GM19372 (cell line): Measurements from ENCODE around the gene DHH.

ENCODE experiments used
- ATAC-seq: cut with Tn5 transposase; IDR thresholded peaks from one replicate; pipeline ENCODE4 v1.9.1; 2021; ENCODE audit warnings: mild to moderate bottlenecking, low read depth, moderate library complexity; ENCODE audit not compliant: unreplicated experiment

Gene DHH

GRCh38 chr12:49109641-49110463 lies 15.3 kb upstream of the DHH start:
- peak; percentile 6 for ATAC-seq

- no peak for ATAC-seq
Observed at GRCh38 chr12:49108958-49109404, 14.4 kb upstream of the DHH start.

GRCh38 chr12:49105504-49106084 lies 11.0 kb upstream of the DHH start:
- ATAC-seq = no peak

GRCh38 chr12:49104822-49105221 lies 10.2 kb upstream of the DHH start:
- ATAC-seq = no peak

GRCh38 chr12:49100380-49100779 lies 5.8 kb upstream of the DHH start:
- no peak for ATAC-seq

- no peak for ATAC-seq
Observed at GRCh38 chr12:49098703-49099102, 4.1 kb upstream of the DHH start.

GRCh38 chr12:49098035-49098451 lies 3.4 kb upstream of the DHH start:
- no peak for ATAC-seq

GRCh38 chr12:49097381-49097780 lies 2.8 kb upstream of the DHH start:
- no peak for ATAC-seq

- ATAC-seq = no peak
Observed at GRCh38 chr12:49094975-49095365, 369 bp upstream of the DHH start.

- ATAC-seq = no peak
Observed at GRCh38 chr12:49093792-49094159, 825 bp downstream of the DHH start.

GRCh38 chr12:49092816-49093406 lies 1.7 kb downstream of the DHH start:
- no peak for ATAC-seq

- ATAC-seq = no peak
Observed at GRCh38 chr12:49092086-49092815, 2.4 kb downstream of the DHH start.

GRCh38 chr12:49091836-49092085 lies 2.8 kb downstream of the DHH start:
- ATAC-seq = no peak

- ATAC-seq = no peak
Observed at GRCh38 chr12:49091056-49091835, 3.4 kb downstream of the DHH start.

GRCh38 chr12:49089821-49090773 lies 4.5 kb downstream of the DHH start:
- ATAC-seq = no peak

GRCh38 chr12:49088932-49089330 lies 5.7 kb downstream of the DHH start:
- no peak for ATAC-seq

GRCh38 chr12:49088150-49088931 lies 6.3 kb downstream of the DHH start:
- ATAC-seq = peak; percentile 76

- ATAC-seq = no peak
Observed at GRCh38 chr12:49086116-49086515, 8.5 kb downstream of the DHH start.

- ATAC-seq = no peak
Observed at GRCh38 chr12:49084438-49084837, 10.2 kb downstream of the DHH start.
